Adrenal gland (tissue), 5 donors: Measurements from ENCODE around the gene GGT6.

Experiments
- POLR2A ChIP-seq, 2 donors: fragments of 450-650 bp; IDR thresholded peaks; one replicate each; pipeline ENCODE4 v1.6.1; 2017; ENCODE audit warnings: antibody characterized with exemption in 2 of 2, mild to moderate bottlenecking in 2 of 2, moderate library complexity in 1 of 2
- TF ChIP-seq, protein P1 (sequence below), 6 experiments: fragments of 450-650 bp in 4 of 6; fragments of 200-600 bp in 2 of 6; sonication (generic) in 1 of 6; IDR thresholded peaks; 1 replicate in 5 of 6; 2 replicates in 1 of 6; pipeline versions ENCODE4 v1.5.1 to v1.8.0; 2016 to 2021; ENCODE audit warnings: antibody characterized with exemption in 6 of 6, mild to moderate bottlenecking in 2 of 6, moderate library complexity in 1 of 6
- donor health status: DM: no; HTN: no; CAD: no.

DNA sequence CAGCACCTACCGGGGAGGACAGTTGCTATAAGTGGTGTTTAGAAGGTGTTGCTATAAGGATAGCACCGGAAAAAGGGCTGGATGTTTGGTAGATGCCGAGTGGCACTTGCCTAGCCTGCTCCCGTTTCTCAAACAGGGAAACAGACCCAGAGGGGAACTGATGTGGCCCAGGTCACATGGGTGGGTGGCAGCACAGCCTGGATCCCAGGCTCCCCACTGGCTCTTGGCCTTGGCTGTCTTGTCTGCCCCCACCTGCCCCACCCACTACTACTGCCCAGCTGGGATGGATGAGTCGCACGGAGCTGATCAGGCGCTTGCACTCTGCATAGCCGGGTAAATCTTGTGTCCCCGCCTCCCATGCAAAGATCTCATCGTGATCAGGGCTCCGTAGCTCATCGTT is 31.2 kb upstream of the GGT6 start:
- TF ChIP-seq, protein P1, sequence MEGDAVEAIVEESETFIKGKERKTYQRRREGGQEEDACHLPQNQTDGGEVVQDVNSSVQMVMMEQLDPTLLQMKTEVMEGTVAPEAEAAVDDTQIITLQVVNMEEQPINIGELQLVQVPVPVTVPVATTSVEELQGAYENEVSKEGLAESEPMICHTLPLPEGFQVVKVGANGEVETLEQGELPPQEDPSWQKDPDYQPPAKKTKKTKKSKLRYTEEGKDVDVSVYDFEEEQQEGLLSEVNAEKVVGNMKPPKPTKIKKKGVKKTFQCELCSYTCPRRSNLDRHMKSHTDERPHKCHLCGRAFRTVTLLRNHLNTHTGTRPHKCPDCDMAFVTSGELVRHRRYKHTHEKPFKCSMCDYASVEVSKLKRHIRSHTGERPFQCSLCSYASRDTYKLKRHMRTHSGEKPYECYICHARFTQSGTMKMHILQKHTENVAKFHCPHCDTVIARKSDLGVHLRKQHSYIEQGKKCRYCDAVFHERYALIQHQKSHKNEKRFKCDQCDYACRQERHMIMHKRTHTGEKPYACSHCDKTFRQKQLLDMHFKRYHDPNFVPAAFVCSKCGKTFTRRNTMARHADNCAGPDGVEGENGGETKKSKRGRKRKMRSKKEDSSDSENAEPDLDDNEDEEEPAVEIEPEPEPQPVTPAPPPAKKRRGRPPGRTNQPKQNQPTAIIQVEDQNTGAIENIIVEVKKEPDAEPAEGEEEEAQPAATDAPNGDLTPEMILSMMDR (IDR thresholded peaks at IDR 0.05), result no peak
- TF ChIP-seq POLR2A (IDR thresholded peaks at IDR 0.05), result no peak
